ENCODE measurements around the gene FHOD1.

DNA sequence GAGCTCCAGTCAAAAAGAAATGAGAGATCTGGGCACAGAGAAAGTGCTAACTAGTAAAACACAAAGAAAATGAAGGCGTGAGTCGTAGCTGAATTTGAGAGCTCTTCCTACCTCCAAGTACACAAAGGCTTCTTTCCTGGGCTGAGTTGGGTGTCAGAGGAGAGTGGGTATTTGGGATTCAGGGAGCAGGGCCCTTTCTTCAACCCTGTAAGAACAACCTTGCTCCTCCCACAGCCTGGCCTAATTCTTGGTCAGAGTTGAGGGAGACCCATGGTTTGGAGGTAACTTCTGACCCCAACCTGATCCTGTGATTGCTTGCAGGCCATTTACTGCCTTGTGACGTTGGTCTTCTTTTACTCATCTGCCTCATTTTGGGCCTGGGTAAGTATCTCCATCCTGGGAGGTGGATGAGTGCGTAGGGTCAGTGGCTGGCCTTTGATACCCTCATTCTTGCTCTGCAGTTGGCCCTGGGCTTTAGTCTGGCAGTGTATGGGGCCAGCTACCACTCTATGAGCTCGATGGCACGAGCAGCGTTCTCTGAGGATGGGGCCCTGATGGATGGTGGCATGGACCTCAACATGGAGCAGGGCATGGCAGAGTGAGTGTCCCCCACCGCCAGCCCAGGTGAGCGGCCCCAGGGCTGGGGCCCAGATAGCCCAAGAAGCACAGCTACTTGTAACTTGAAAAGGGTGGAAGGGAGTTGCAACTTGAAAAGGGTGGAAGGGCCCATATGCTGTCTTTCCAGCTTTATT is 19.1 kb downstream of the FHOD1 start:
- TF ChIP-seq, protein P1, sequence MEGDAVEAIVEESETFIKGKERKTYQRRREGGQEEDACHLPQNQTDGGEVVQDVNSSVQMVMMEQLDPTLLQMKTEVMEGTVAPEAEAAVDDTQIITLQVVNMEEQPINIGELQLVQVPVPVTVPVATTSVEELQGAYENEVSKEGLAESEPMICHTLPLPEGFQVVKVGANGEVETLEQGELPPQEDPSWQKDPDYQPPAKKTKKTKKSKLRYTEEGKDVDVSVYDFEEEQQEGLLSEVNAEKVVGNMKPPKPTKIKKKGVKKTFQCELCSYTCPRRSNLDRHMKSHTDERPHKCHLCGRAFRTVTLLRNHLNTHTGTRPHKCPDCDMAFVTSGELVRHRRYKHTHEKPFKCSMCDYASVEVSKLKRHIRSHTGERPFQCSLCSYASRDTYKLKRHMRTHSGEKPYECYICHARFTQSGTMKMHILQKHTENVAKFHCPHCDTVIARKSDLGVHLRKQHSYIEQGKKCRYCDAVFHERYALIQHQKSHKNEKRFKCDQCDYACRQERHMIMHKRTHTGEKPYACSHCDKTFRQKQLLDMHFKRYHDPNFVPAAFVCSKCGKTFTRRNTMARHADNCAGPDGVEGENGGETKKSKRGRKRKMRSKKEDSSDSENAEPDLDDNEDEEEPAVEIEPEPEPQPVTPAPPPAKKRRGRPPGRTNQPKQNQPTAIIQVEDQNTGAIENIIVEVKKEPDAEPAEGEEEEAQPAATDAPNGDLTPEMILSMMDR (IDR thresholded peaks at IDR 0.05), result no peak
- TF ChIP-seq POLR2A (IDR thresholded peaks at IDR 0.05) (no peak), EP300 (IDR thresholded peaks at IDR 0.05) (no peak), POLR2AphosphoS5 (IDR thresholded peaks at IDR 0.05) (no peak)
